IPS-15b (cell line): Measurements from ENCODE around the gene MTAP.

Experiments used
- H3K27me3 ChIP-seq: one replicate; pipeline ENCODE4 v1.6.1; 2013; ENCODE audit warnings: low read length; ENCODE audit not compliant: control insufficient read depth, insufficient read depth
- H3K36me3 ChIP-seq: one replicate; pipeline ENCODE4 v1.6.1; 2013; ENCODE audit warnings: low read length; ENCODE audit not compliant: control insufficient read depth, insufficient read depth
- H3K4me1 ChIP-seq: one replicate; pipeline ENCODE4 v1.6.1; 2013; ENCODE audit warnings: mild to moderate bottlenecking, low read length; ENCODE audit not compliant: control insufficient read depth, insufficient read depth
- H3K4me3 ChIP-seq: one replicate; pipeline ENCODE4 v1.5.1; 2013; ENCODE audit warnings: low read depth, low read length
- H3K9ac ChIP-seq: one replicate; pipeline ENCODE4 v1.6.1; 2013; ENCODE audit warnings: low read depth, mild to moderate bottlenecking, low read length
- H3K9me3 ChIP-seq: one replicate; pipeline ENCODE4 v1.6.1; 2013; ENCODE audit warnings: mild to moderate bottlenecking, low read length; ENCODE audit not compliant: control insufficient read depth, insufficient read depth

The MTAP gene

DNA sequence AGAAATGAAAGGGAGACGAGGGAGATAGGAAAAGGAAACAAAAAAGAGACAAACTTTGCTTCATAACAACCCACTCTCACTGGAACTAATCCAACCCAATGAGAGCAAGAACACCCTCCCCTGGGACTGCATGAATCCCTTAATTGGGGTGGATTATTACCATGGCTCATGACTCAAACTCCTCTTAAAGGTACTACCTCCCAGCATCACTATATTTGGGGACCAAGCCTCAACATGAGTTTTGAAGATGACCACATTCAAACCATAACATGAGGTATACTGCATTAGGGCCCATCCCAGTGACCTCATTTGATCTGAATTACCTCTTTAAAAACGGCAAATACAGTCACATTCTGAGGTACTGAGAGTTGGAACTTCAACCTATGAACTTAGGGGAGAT is 8.0 kb downstream of the MTAP start:
- no peaks in the 10 kb centered on the region for H3K9me3 ChIP-seq
- H3K4me1 ChIP-seq: no peaks in the 10 kb centered on the region
- H3K27me3 ChIP-seq: no peaks in the 10 kb centered on the region
- no peak overlapping the region for H3K4me3 ChIP-seq
- no peak overlapping the region for H3K9ac ChIP-seq
- H3K36me3 ChIP-seq: peaks cover 5% of the 10 kb centered on the region

DNA sequence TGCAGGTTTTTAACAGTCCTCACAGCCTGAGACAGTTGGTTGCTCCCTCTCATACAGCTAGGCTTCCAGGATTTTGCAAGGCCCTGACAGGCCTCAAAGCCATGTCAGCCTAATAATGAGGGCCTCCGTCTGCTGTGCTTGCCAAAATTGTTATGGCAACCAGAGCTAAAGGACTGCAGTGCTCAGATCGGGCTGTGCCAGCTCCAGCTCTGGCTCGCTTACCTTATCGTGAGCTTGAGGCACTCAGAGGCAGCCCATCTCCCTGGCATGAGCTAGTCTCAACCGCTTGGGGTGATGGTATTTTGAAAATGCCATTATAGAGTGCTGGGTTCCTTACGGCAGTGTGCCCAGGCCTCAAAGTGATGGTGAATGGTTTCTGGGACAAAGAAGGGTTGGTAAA is 8.4 kb downstream of the MTAP start:
- Histone ChIP-seq H3K36me3 (peaks cover 7% of the 10 kb centered on the region), H3K9ac (no peak overlapping the region)

DNA sequence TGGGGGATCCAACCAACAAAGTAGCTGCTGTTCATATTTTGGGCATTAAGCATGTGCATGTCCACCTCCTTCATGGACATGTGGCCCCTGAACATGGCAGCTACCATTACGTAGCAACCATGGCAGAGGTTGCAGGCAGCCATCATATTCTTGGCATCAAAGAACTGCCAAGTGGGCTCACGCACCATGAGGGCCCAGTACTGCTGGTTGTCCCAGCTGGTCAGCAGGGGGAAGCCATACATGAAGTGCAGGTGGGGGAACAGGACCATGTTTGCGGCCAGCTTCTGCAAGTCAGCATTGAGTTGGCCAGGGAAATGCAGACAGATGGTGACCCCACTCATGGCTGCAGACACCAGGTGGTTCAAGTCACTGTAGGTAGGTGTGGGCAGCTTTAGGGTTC is 9.5 kb downstream of the MTAP start:
- H3K9me3 ChIP-seq: no peaks in the 10 kb centered on the region
- H3K4me1 ChIP-seq: no peaks in the 10 kb centered on the region
- no peak overlapping the region for H3K9ac ChIP-seq
- H3K36me3 ChIP-seq: peaks cover 7% of the 10 kb centered on the region
- no peak overlapping the region for H3K4me3 ChIP-seq
- H3K27me3 ChIP-seq: no peaks in the 10 kb centered on the region

More for the DNA sequence above, 8.4 kb downstream of the MTAP start:
- Histone ChIP-seq H3K9me3 (no peaks in the 10 kb centered on the region), H3K4me1 (no peaks in the 10 kb centered on the region), H3K4me3 (no peak overlapping the region), H3K27me3 (no peaks in the 10 kb centered on the region)

DNA sequence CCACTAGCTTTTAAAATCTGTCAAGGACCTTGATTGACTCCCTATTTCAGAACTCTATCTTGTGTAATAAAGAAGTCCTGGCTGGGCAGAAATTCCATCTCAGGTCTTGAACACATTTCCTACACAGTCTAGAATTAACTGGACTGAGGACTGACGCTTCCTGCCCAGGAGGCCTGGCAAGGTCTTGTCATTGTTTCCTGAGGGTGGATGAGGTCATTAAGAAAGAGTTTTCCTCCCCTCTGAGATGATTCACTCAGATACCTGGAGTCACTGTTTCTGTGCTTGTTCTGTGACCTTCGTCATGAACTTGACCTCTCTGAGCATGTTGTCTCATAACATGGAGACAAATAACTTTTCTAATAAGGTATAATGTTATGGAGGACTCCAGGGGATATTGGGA is 10.0 kb downstream of the MTAP start:
- Histone ChIP-seq H3K4me3 (no peak overlapping the region), H3K36me3 (peaks cover 12% of the 10 kb centered on the region), H3K9me3 (no peaks in the 10 kb centered on the region), H3K4me1 (no peaks in the 10 kb centered on the region), H3K27me3 (no peaks in the 10 kb centered on the region), H3K9ac (no peak overlapping the region)

DNA sequence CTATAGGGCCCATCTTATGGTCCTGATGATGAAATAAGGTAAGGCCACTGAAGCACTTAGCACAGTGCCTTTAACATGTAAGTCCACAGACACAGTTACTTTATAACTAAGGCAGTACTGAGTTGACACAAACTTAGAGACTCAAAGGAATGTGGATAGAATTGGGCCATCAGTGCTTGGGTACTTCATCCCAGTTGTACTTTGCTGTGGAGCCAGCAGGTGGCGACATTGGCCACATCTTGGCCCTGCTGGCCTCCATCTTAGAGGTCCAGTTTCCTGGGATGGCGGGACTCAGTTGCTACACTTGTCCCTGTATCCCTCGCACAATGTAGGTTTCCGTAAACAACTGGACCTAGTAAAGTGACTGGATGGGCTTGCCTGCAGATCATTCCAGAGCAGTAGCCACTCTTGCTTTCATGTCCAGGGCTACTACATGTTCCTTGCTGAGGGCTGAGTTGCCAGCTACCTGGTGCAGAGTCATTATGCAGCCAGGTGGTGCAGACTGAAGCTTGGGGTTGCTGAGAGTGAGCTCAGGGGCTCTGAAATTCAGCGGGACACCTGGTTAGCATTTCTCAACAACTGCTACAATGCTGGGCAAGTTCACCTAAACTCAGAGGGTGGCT is 10.6 kb downstream of the MTAP start:
- H3K36me3 ChIP-seq: peaks cover 18% of the 10 kb centered on the region
- H3K4me1 ChIP-seq: no peaks in the 10 kb centered on the region
- no peak overlapping the region for H3K9ac ChIP-seq
- no peaks in the 10 kb centered on the region for H3K9me3 ChIP-seq
- no peaks in the 10 kb centered on the region for H3K27me3 ChIP-seq
- no peak overlapping the region for H3K4me3 ChIP-seq

DNA sequence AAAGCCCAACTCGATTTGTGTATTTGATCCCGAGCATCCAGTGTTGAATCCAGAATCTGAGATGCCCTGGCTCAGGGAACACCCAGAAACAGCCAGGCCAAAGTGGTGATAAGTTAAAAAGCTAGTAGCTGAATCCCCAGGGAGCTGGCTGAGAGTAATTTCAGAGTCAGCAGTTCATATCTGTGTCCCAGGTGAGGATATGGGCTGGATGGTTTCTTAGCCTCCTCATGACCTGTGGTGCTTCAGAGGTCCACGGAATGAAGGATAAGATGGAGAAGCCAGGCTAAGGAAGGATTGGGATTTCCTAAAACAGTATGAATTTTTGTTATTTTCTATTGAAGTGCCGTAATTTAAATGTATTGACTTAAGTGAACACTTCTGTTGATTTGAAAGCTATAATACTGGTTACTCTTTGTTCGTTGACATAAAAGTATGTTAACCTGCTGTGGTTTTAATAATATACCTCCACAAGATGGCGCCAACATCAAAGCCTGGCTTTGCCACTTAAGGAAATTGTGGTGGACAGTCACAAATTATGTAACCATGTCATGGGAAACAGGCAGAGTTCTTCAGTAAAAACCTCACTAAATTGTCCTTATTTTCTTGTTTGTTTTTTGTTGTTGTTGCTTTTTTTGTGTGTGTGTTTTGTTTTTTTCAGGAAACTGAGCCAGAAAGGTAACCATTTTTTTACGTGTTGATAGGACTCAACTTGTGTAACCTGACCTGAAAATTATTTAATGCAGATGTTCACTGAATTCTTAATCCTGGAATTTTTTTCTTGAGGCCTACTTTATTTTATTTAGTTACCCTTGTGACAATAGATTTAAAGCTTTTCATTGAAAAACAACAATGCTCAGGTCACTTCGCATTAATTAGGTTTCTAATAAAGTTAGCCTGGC is 11.4 kb downstream of the MTAP start:
- Histone ChIP-seq H3K4me1 (no peaks in the 10 kb centered on the region), H3K9me3 (no peaks in the 10 kb centered on the region), H3K9ac (no peak overlapping the region), H3K36me3 (peaks cover 25% of the 10 kb centered on the region), H3K4me3 (no peak overlapping the region), H3K27me3 (no peaks in the 10 kb centered on the region)

DNA sequence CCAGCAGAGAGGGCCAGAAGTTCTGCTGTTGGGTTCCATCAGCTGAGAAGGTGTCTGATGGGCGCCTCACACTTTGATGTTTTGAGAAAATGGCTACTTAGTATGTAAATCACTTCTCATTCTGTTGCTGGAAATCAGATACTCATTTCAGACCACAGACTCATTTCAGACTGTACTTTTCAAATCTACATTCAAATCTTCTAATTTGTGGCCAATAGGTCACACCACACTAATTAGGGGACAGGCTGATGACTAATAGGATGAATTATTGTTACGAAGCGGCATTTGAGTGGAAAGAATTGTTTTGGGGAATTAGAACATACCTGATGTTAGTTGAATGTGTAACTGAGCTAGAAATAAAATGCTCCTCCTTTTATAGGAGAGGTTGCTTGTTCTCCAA is 13.2 kb downstream of the MTAP start:
- Histone ChIP-seq H3K4me1 (no peaks in the 10 kb centered on the region), H3K36me3 (peaks cover 25% of the 10 kb centered on the region)

DNA sequence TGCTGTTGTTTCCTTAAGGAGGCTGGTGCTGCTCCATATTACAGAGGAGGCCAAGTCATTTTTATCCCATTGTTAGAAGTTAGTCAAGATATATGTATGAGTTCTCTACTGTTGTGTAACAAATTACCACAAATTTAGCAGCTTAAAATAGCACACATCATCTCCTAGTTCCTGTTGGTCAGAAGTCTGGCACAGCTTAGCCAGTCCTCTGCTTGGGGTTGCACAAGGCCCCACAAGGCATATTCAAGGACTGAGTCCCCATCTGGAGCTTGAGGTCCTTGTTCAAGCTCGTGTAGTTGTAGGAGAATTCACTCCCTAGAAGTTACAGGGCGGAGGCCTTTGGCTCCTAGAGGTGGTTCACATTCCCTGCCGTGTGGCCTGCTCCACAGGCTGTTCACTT is 14.7 kb downstream of the MTAP start:
- Histone ChIP-seq H3K9me3 (no peaks in the 10 kb centered on the region), H3K4me1 (no peaks in the 10 kb centered on the region), H3K36me3 (peaks cover 24% of the 10 kb centered on the region), H3K27me3 (no peaks in the 10 kb centered on the region), H3K9ac (no peak overlapping the region), H3K4me3 (no peak overlapping the region)

More for the DNA sequence above, 13.2 kb downstream of the MTAP start:
- H3K27me3 ChIP-seq: no peaks in the 10 kb centered on the region
- H3K4me3 ChIP-seq: no peak overlapping the region
- H3K9ac ChIP-seq: no peak overlapping the region
- H3K9me3 ChIP-seq: no peaks in the 10 kb centered on the region

DNA sequence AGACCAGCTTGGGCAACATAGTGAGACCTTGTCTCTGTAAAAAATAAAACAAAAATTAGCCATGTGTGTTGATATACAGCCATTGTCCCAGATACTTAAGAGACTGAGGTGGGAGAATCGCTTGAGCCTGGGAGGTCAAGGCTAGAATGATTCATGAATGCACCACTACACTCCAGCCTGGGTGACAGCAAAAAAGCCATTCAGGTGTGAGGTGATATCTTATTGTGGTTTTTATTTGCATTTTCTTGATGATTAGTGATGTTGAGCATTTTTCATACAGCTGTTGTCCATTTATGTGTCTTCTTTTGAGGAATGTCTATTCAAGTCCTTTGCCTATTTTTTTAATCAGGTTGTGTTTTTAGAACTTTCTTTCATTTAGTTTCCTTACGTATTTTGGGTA is 23.2 kb downstream of the MTAP start:
- Histone ChIP-seq H3K9me3 (no peaks in the 10 kb centered on the region), H3K9ac (no peak overlapping the region), H3K27me3 (no peaks in the 10 kb centered on the region), H3K36me3 (peaks cover 20% of the 10 kb centered on the region), H3K4me3 (no peak overlapping the region), H3K4me1 (no peaks in the 10 kb centered on the region)

DNA sequence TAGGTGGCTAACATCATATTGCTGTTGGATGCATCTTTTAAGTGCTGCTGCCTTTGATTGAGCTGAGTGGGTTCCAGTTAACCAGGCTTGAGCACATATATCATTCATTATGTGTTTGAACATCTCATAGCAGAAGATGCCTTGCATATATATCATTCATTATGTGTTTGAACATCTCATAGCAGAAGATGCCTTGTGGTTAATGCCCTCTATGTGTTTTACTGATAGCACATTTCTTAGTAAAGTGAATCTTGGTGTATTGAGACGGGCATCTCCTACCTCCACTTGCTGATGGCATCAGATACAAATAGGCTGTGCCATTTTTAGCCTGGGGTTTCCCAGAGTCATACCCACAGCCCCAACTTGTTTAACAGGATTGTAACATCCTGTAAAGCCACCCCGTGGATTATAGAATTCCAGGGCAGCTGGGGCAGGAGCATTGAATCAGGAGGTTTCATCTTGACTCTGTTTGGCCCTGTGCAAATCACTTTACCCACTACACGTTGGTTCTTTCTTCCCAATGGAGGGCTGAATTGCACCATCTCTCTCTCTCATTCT is 26.5 kb downstream of the MTAP start:
- Histone ChIP-seq H3K4me1 (no peaks in the 10 kb centered on the region), H3K4me3 (no peak overlapping the region), H3K9me3 (no peaks in the 10 kb centered on the region), H3K27me3 (no peaks in the 10 kb centered on the region), H3K9ac (no peak overlapping the region), H3K36me3 (peaks cover 20% of the 10 kb centered on the region)

DNA sequence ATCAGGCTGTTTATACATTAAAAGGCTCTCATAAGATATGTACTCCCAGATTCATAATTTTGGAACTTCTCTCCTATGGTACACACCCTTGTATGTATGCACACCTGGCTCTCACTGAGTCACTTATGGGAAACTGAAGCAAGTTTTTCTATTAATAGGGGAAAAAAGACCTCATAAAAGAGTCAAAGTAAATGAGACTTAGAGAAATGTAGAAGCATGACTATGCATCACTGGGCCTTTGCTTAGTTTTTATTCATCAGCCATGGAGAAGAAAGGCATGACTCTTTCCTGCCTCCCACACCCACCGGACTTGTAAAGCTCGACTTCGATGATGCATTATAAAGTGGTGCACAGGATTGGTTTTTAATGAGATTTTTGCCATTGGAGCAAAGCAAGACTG is 28.2 kb downstream of the MTAP start:
- Histone ChIP-seq H3K36me3 (peaks cover 7% of the 10 kb centered on the region), H3K4me3 (no peak overlapping the region), H3K27me3 (no peaks in the 10 kb centered on the region), H3K9me3 (no peaks in the 10 kb centered on the region), H3K4me1 (no peaks in the 10 kb centered on the region), H3K9ac (no peak overlapping the region)
